ENCODE results near the gene ZFHX2. TPM values are rescaled to one million over a fixed set of nuclear protein-coding genes. Genes with fewer than 3 reads are reported as not detected.
A peak's percentile ranks its signal among the peaks of the same experiment; 100 is the strongest.

The ZFHX2 gene
- total and polyA plus RNA-seq, 2 of the 13 experiments (the other 11 are each of a cell fraction or from before 2014, with no cell fraction given): 0.17 to 0.44 TPM

DNA sequence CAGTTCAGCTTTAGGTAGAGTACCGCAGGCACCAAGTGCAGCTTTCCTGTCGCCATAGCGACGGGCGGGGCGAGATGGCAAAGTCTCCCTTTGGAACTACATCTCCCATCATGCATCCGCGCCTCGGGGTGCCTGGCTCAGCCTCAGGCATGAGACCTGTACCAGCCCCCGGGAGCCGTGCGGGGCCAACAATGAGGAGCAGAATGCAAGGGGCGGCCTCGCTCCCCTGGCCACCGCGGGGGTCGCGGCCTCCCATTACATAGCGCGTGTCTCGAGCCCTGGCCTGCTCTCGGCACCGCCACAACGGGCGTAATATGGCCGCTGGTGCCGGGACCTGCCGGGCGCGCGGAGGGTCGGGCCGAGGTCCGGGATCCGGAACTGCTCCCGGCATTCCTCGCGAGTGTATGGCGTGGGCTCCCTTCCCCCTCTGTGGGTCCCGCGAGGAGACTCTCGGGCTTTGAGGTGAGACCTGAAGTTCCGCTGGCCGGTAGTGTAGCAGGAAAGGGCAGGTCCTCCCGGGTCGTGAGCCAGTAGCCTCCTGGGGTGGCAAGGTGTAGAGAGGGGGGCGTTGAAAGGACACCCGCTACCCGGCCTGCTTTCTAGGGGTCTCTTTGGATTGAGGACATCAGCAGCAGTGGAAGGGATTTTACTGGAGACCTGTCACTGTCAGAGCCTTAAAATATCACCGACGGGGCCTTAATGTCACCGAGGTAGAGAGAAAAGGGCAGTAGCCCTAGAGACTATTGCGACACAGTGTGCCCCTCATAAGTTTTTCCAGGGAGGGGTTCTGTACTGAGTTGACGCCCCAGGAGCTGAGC is 4.5 kb upstream of the ZFHX2 start, which contains the start of gene THTPA (continued):
- TF ChIP-seq, protein P1, sequence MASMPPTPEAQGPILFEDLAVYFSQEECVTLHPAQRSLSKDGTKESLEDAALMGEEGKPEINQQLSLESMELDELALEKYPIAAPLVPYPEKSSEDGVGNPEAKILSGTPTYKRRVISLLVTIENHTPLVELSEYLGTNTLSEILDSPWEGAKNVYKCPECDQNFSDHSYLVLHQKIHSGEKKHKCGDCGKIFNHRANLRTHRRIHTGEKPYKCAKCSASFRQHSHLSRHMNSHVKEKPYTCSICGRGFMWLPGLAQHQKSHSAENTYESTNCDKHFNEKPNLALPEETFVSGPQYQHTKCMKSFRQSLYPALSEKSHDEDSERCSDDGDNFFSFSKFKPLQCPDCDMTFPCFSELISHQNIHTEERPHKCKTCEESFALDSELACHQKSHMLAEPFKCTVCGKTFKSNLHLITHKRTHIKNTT (CRISPR knock-in tag; IDR thresholded peaks at IDR 0.05): peak; percentile 95
- TF ChIP-seq, protein P2, sequence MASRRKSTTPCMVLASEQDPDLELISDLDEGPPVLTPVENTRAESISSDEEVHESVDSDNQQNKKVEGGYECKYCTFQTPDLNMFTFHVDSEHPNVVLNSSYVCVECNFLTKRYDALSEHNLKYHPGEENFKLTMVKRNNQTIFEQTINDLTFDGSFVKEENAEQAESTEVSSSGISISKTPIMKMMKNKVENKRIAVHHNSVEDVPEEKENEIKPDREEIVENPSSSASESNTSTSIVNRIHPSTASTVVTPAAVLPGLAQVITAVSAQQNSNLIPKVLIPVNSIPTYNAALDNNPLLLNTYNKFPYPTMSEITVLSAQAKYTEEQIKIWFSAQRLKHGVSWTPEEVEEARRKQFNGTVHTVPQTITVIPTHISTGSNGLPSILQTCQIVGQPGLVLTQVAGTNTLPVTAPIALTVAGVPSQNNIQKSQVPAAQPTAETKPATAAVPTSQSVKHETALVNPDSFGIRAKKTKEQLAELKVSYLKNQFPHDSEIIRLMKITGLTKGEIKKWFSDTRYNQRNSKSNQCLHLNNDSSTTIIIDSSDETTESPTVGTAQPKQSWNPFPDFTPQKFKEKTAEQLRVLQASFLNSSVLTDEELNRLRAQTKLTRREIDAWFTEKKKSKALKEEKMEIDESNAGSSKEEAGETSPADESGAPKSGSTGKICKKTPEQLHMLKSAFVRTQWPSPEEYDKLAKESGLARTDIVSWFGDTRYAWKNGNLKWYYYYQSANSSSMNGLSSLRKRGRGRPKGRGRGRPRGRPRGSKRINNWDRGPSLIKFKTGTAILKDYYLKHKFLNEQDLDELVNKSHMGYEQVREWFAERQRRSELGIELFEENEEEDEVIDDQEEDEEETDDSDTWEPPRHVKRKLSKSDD (CRISPR knock-in tag; IDR thresholded peaks at IDR 0.05; ENCODE audit: low read depth): peak; percentile 97
- TF ChIP-seq RXRA (CRISPR knock-in tag; IDR thresholded peaks at IDR 0.05) (peak; percentile 95), ZNF577 (CRISPR knock-in tag; IDR thresholded peaks at IDR 0.05; ENCODE audit: borderline replicate concordance, low read depth) (0 out of 2 replicates have a peak, but pooled peaks have one; percentile 26), SMAD1 (CRISPR knock-in tag; IDR thresholded peaks at IDR 0.05; ENCODE audit: borderline replicate concordance, low read depth) (peak; percentile 99), PHF5A (CRISPR knock-in tag; IDR thresholded peaks at IDR 0.05; ENCODE audit: low read depth, unreplicated experiment) (peak; percentile 95), ZNF629 (CRISPR knock-in tag; conservative IDR thresholded peaks at IDR 0.05) (peak; percentile 69), RORA (CRISPR knock-in tag; IDR thresholded peaks at IDR 0.05) (no peak), IKZF1 (IDR thresholded peaks at IDR 0.05) (no peak), ZNF33B (CRISPR knock-in tag; IDR thresholded peaks at IDR 0.05) (peak; percentile 99), MATR3 (CRISPR knock-in tag; IDR thresholded peaks at IDR 0.05) (no peak; the same call in none of the 2 replicates), ZKSCAN5 (CRISPR knock-in tag; IDR thresholded peaks at IDR 0.05) (peak; percentile 86), YEATS2 (CRISPR knock-in tag; IDR thresholded peaks at IDR 0.05; ENCODE audit: borderline replicate concordance) (peak; percentile 99), ZNF326 (CRISPR knock-in tag; IDR thresholded peaks at IDR 0.05; ENCODE audit: borderline replicate concordance) (peak; percentile 60; the same call in 1 of the 2 replicates), ZNF746 (CRISPR knock-in tag; IDR thresholded peaks at IDR 0.05) (peak; percentile 94; the same call in 1 of the 2 replicates)
- TF ChIP-seq, protein P3, sequence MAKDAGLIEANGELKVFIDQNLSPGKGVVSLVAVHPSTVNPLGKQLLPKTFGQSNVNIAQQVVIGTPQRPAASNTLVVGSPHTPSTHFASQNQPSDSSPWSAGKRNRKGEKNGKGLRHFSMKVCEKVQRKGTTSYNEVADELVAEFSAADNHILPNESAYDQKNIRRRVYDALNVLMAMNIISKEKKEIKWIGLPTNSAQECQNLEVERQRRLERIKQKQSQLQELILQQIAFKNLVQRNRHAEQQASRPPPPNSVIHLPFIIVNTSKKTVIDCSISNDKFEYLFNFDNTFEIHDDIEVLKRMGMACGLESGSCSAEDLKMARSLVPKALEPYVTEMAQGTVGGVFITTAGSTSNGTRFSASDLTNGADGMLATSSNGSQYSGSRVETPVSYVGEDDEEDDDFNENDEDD (CRISPR knock-in tag; IDR thresholded peaks at IDR 0.05; ENCODE audit: borderline replicate concordance): peak; percentile 89; the same call in 1 of the 2 replicates
- TF ChIP-seq, protein P4, sequence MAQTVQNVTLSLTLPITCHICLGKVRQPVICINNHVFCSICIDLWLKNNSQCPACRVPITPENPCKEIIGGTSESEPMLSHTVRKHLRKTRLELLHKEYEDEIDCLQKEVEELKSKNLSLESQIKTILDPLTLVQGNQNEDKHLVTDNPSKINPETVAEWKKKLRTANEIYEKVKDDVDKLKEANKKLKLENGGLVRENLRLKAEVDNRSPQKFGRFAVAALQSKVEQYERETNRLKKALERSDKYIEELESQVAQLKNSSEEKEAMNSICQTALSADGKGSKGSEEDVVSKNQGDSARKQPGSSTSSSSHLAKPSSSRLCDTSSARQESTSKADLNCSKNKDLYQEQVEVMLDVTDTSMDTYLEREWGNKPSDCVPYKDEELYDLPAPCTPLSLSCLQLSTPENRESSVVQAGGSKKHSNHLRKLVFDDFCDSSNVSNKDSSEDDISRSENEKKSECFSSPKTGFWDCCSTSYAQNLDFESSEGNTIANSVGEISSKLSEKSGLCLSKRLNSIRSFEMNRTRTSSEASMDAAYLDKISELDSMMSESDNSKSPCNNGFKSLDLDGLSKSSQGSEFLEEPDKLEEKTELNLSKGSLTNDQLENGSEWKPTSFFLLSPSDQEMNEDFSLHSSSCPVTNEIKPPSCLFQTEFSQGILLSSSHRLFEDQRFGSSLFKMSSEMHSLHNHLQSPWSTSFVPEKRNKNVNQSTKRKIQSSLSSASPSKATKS (CRISPR knock-in tag; IDR thresholded peaks at IDR 0.05): no peak

All from HepG2 (cell line).